PC-9 (cell line): Measurements from ENCODE around the gene GZF1. TPM values are rescaled to one million over a fixed set of nuclear protein-coding genes. Genes with fewer than 3 reads are reported as not detected.

Experiments
- BruUV-seq: library from RNA; stranded (reverse); fragments of 400-500 nt; replicated peaks from 2 replicates; lab custom pipeline; 2021; lab: Mats Ljungman, UMichigan
- CTCF ChIA-PET: fragments of 300-600 bp; sonication (Branson Sonifier 250); formaldehyde crosslinking; loops from one replicate; lab custom pipeline; 2022; ENCODE audit warnings: antibody characterized with exemption; lab: Charles Lee
- POLR2A ChIA-PET: fragments of 300-600 bp; sonication (Branson Sonifier 250); formaldehyde crosslinking; loops from one replicate; lab custom pipeline; 2022; ENCODE audit warnings: antibody characterized with exemption; ENCODE audit not compliant: unreplicated experiment; lab: Charles Lee
- DNase-seq, 2 experiments: peaks; one replicate each; pipeline versions ENCODE4 v3.0.0 to v3.0.0-alpha.2; 2015 to 2022; ENCODE audit warnings: mixed read lengths in 1 of 2
- H2AFZ ChIP-seq: fragments of 200-600 bp; sonication (generic); 2 replicates; pipeline ENCODE4 v1.8.1; 2017; ENCODE audit warnings: antibody characterized with exemption
- H3F3A ChIP-seq: fragments of 200-600 bp; sonication (generic); 2 replicates; pipeline ENCODE4 v1.8.1; 2017; ENCODE audit warnings: antibody characterized with exemption, mild to moderate bottlenecking, low read depth; ENCODE audit not compliant: insufficient read depth
- H3K27ac ChIP-seq: fragments of 200-600 bp; sonication (generic); 2 replicates; pipeline ENCODE4 v1.6.1; 2016; ENCODE audit warnings: mixed run types
- H3K27me3 ChIP-seq: fragments of 200-600 bp; sonication (generic); 2 replicates; pipeline ENCODE4 v1.6.1; 2016; ENCODE audit warnings: low read depth, mixed run types; ENCODE audit not compliant: insufficient read depth
- H3K36me3 ChIP-seq: fragments of 200-600 bp; sonication (generic); 2 replicates; pipeline ENCODE4 v1.6.1; 2016; ENCODE audit warnings: low read depth, mixed run types
- H3K4me1 ChIP-seq: fragments of 200-600 bp; sonication (generic); replicated peaks from 2 replicates; pipeline ENCODE4 v1.6.1; 2016; ENCODE audit warnings: mixed run types; ENCODE audit not compliant: insufficient read depth
- H3K4me2 ChIP-seq: fragments of 200-600 bp; sonication (generic); 2 replicates; pipeline ENCODE4 v1.6.1; 2017; ENCODE audit warnings: mixed run types
- H3K4me3 ChIP-seq: fragments of 200-600 bp; sonication (generic); 2 replicates; pipeline ENCODE4 v1.6.1; 2016; ENCODE audit warnings: mixed run types
- H3K79me2 ChIP-seq: fragments of 200-600 bp; sonication (generic); 2 replicates; pipeline ENCODE4 v1.6.1; 2017; ENCODE audit warnings: low read depth, mixed run types
- H3K9me2 ChIP-seq: fragments of 200-600 bp; sonication (generic); 2 replicates; pipeline ENCODE4 v1.8.1; 2017; ENCODE audit warnings: mild to moderate bottlenecking; ENCODE audit not compliant: insufficient read depth
- H3K9me3 ChIP-seq: fragments of 200-600 bp; sonication (generic); 2 replicates; pipeline ENCODE4 v1.8.1; 2016; ENCODE audit warnings: low read depth; ENCODE audit not compliant: insufficient read depth
- H4K20me1 ChIP-seq: fragments of 200-600 bp; sonication (generic); 2 replicates; pipeline ENCODE4 v1.8.1; 2017; ENCODE audit not compliant: insufficient read depth
- EZH2 ChIP-seq: fragments of 200-600 bp; sonication (generic); IDR thresholded peaks from 2 replicates; pipeline ENCODE4 v1.8.0; 2017; ENCODE audit warnings: antibody characterized with exemption, low read depth
- intact Hi-C: fragments of 100-400 bp; cut with micrococcal nuclease; formaldehyde crosslinking; loops from one replicate; pipeline ENCODE4 v1.10.0; 2022; ENCODE audit not compliant: unreplicated experiment
- total RNA-seq: library from RNA; stranded (reverse); gene quantifications from 2 replicates; pipeline ENCODE4 v1.2.3, GENCODE V29; 2021
- TF ChIP-seq, protein P1 (sequence below): fragments of 200-600 bp; sonication (generic); conservative IDR thresholded peaks from 2 replicates; pipeline ENCODE4 v1.6.1; 2017; ENCODE audit warnings: mixed run types, antibody characterized with exemption, mild to moderate bottlenecking, moderate library complexity

GZF1 gene
- total RNA-seq, 1 experiment from 2014 or later = 8.1 TPM

DNA sequence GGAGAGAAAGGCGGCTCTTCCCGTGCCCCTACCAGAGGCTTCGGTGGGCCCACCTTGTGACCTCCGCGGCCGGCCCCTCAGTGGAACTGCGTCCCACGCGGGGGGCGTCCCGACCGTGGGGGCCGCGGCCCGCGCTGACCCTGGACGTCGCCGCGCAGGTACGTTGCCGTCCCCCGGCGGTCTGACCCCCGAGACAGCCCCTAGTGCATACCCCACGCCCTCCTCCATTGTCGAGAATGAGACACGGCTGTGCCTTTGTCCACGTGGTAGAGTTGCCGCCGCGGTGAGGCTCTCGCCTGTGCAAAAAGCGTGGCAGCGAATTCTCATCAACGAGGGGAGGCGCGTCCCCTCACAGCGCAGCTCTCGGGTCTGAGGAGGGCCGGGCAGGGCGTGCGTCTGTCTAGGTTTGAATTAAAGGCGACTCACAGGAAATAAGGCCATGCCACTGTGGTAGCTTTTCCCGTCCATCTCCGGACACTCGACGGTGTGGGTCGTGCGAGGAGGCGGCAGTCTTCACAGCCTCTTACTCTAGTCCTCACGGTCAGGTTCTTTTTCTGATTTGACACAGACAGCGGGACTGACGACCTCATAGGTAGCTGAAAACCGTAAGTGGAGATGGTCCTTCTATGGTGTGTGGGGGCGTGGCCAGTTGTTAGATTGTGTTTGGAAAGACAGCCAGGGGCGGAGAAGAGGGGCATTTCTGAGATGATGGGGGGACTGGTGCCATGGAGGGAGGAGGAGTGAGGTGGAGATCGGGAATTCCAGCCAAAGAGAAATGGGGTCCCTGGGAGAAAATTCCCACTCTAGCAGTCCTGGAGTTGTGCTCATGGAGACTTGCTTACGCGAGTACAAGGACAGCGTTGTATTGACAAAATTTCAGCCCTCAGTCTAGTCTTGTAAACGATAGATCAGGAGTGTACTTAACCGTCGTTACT is 10.8 kb upstream of the GZF1 start:
- Histone ChIP-seq H3K27me3 (no peaks in the 10 kb centered on the region), H4K20me1 (no peaks in the 10 kb centered on the region), H3K4me2 (peak overlapping the region; percentile 96), H3K9me2 (no peaks in the 10 kb centered on the region), H3K27ac (peak overlapping the region; percentile 64), H3K4me3 (peak overlapping the region; percentile 91), H2AFZ (peak overlapping the region; percentile 89), H3K9me3 (no peaks in the 10 kb centered on the region), H3K4me1 (peaks cover 25% of the 10 kb centered on the region), H3K36me3 (0 out of 2 replicates have a peak, but pooled peaks cover 13% of the 10 kb centered on the region), H3K79me2 (peaks cover 41% of the 10 kb centered on the region), H3F3A (peaks cover 25% of the 10 kb centered on the region)
- TSS peak; percentile 21 for BruUV-seq
- peak; percentile 51 to 54 for DNase-seq
- CTCF ChIA-PET = interaction anchor here (0.7 kb wide), 1 partner anchor 576 kb away, joined by 3 read pairs; no protein-coding TSS in a partner anchor
- no peak for TF ChIP-seq EZH2
- TF ChIP-seq, protein P1, sequence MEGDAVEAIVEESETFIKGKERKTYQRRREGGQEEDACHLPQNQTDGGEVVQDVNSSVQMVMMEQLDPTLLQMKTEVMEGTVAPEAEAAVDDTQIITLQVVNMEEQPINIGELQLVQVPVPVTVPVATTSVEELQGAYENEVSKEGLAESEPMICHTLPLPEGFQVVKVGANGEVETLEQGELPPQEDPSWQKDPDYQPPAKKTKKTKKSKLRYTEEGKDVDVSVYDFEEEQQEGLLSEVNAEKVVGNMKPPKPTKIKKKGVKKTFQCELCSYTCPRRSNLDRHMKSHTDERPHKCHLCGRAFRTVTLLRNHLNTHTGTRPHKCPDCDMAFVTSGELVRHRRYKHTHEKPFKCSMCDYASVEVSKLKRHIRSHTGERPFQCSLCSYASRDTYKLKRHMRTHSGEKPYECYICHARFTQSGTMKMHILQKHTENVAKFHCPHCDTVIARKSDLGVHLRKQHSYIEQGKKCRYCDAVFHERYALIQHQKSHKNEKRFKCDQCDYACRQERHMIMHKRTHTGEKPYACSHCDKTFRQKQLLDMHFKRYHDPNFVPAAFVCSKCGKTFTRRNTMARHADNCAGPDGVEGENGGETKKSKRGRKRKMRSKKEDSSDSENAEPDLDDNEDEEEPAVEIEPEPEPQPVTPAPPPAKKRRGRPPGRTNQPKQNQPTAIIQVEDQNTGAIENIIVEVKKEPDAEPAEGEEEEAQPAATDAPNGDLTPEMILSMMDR = no peak
- intact Hi-C loops = loop anchor here (1.0 to 10.0 kb wide), 6 partner anchors 7 to 960 kb away; no protein-coding TSS in a partner anchor
- POLR2A ChIA-PET = interaction anchor here (0.6 to 0.7 kb wide), 6 partner anchors 9 to 588 kb away, joined by 3 to 6 read pairs (median 4); no protein-coding TSS in a partner anchor

DNA sequence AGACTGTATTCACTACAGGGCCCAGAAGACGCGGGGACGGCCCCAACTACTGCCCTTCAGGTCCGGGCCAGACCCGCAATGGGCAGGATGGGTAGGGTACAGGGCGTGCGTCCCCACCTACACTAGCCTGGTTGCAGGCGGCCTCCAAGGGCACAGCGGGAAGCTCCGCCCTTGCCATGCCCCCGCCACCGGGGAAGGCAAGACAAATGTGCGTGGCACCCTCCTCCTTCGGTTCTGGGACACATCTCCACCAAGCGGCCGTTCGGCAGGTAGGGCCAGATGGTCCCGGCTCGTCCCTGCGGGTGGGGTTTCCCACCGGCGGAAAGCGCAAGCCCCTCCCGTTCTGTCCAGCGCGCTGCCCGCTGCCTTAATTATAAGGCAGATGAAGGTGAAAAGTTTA is 5.8 kb upstream of the GZF1 start:
- ChIA-PET POLR2A (no interaction called here), CTCF (no interaction called here)
- no peaks in the 10 kb centered on the region for H4K20me1 ChIP-seq
- H3K27me3 ChIP-seq = no peaks in the 10 kb centered on the region
- BruUV-seq = no TSS peak
- H2AFZ ChIP-seq = no peak overlapping the region
- H3K9me3 ChIP-seq = no peaks in the 10 kb centered on the region
- TF ChIP-seq, protein P1 = no peak
- no peak for TF ChIP-seq EZH2
- peaks cover 35% of the 10 kb centered on the region for H3K79me2 ChIP-seq
- no peaks in the 10 kb centered on the region for H3K9me2 ChIP-seq
- H3F3A ChIP-seq = peaks cover 27% of the 10 kb centered on the region
- 0 out of 2 replicates have a peak, but pooled peaks cover 13% of the 10 kb centered on the region for H3K36me3 ChIP-seq
- peaks cover 35% of the 10 kb centered on the region for H3K4me1 ChIP-seq
- no peak overlapping the region for H3K4me3 ChIP-seq
- intact Hi-C loops = loop anchor here (10.0 kb wide), 4 partner anchors 211 to 591 kb away; no protein-coding TSS in a partner anchor
- DNase-seq = no peak
- 0 out of 2 replicates have a peak overlapping the region, but pooled peaks have one; percentile 99 for H3K4me2 ChIP-seq
- H3K27ac ChIP-seq = no peak overlapping the region
